RWPE1 (cell line): Measurements from ENCODE around the gene PXDN.

ENCODE experiments used
- CTCF ChIA-PET: fragments of 350-600 bp; sonication (Branson Sonifier 250); formaldehyde crosslinking; extraction: SDS; loops from one replicate; lab custom pipeline; 2021; lab: Yijun Ruan, JAX
- POLR2A ChIA-PET: fragments of 400-600 bp; formaldehyde crosslinking; extraction: SDS; loops from one replicate; lab custom pipeline; 2020; ENCODE audit warnings: antibody characterized with exemption; ENCODE audit not compliant: low non-redundant PET; lab: Yijun Ruan, JAX
- DNase-seq: peaks from one replicate; pipeline ENCODE4 v3.0.0; 2012; ENCODE audit warnings: low spot score
- H3K27ac ChIP-seq: fragments of 450-650 bp; 2 replicates; pipeline ENCODE4 v1.5.1; 2017
- TF ChIP-seq, protein P1 (sequence below): fragments of 450-650 bp; conservative IDR thresholded peaks from 2 replicates; pipeline ENCODE4 v1.5.1; 2017; ENCODE audit warnings: low read depth, mild to moderate bottlenecking

PXDN gene

DNA sequence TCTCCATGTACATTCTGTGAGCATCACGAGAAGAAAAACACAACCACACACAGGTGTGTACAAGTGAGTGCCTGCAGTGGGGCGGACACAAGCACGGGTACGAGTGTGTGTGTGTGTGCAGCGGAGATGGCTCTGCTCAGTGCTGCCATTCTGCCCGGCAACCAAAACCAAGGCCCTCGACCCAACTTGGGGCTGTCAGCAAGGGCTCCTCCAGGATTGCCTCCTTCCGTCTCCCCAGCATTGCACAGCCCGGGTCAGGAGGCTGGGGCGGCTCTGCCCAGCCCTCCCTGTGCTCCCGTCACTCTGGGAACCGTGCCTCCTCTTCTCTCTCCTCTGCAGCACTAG, 66.5 kb downstream of the PXDN start:
- ChIA-PET CTCF (no interaction called here), POLR2A (interaction anchor here (0.6 kb wide), 1 partner anchor 10 kb away, joined by 9 read pairs; no protein-coding TSS in a partner anchor)
- no peak for DNase-seq
- peak overlapping the region; percentile 82 for H3K27ac ChIP-seq
- TF ChIP-seq, protein P1, sequence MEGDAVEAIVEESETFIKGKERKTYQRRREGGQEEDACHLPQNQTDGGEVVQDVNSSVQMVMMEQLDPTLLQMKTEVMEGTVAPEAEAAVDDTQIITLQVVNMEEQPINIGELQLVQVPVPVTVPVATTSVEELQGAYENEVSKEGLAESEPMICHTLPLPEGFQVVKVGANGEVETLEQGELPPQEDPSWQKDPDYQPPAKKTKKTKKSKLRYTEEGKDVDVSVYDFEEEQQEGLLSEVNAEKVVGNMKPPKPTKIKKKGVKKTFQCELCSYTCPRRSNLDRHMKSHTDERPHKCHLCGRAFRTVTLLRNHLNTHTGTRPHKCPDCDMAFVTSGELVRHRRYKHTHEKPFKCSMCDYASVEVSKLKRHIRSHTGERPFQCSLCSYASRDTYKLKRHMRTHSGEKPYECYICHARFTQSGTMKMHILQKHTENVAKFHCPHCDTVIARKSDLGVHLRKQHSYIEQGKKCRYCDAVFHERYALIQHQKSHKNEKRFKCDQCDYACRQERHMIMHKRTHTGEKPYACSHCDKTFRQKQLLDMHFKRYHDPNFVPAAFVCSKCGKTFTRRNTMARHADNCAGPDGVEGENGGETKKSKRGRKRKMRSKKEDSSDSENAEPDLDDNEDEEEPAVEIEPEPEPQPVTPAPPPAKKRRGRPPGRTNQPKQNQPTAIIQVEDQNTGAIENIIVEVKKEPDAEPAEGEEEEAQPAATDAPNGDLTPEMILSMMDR = no peak

DNA sequence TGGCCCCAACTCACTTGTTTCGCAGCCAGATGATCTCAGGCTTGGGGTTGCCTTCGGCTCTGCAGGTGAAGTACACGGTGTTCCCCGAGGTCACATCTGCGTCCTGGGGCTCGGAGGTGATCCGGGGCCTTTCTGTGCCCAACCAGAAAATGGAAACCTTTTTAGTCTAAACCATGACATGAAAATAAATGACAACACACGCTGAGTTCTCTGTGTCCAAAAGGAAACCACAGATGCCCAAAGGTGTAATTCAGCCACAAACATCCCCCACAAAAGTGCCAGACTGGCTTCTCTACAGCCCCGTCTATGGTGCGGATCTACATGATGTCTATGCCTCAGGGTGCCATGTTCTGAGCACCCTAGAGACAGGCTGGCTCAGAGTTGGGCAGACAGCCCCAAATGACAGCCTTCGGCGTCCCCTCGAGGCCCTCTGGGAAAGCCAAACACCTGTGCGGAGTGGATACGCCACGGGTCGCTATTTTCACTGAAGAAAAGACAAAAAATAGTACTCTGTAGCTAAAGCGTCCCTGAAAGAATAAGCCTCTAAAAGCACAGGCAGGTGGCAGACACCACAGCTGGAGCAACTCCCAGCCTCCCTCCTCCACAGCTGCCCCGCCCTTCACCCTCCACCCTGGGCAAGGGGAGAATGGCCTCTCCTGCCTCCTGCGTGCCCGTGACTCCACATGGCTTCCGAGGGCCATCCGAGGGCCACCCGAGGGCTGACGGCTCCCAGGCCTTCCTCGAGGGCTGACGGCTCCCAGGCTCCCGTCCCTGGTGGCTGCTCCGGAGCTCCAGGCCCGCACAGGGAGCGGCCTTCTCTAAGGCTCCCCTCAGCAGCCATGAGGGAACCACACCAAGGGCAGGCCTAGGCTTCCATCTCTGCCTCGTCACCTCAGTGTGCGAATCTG, 67.1 kb downstream of the PXDN start:
- ChIA-PET CTCF (interaction anchor here (1.9 kb wide), 1 partner anchor 65 kb away, joined by 8 read pairs; no protein-coding TSS in a partner anchor), POLR2A (interaction anchor here (0.6 kb wide), 1 partner anchor 9 kb away, joined by 9 read pairs; no protein-coding TSS in a partner anchor)
- DNase-seq = no peak
- TF ChIP-seq, protein P1 = no peak
- H3K27ac ChIP-seq = peak overlapping the region; percentile 82

DNA sequence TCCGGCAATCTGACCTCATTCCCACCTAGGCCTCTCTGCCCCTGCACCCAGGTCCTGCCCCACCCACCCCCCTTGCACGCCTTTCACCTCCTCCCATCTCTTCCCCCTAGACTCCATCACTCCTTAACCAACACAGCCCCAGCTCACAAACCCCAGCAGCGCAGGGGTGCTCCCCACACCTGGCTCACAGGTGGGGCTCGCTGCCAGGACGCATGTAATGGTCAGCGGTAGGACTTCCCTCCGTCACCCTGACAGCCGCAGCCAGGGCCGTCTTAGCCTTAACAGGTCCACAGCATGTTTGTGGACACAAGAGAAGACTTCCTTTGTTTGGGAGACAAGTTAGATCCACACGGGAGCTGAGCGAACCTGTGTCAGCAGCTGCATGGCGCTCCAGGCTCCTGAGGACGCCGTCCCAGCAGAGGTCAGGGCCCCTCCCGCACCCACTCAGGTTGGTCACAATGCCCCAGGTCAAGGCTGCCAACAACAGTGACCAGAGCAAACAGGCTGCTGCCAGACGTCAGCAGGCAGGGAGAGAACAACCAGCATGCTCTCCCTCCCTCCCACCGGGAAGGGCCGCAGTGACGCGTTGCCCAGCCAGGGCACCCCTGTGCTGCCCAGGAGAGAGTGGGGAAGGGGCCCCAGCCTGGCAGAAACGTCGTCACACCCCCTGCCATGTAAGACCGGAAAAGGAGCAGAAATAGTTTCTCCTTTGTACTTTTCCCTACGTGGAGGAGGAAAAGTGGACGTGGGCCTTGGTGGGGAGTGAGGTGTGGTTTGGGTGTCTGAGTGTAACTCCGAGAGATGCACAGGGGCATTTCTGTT, 68.0 kb downstream of the PXDN start:
- CTCF ChIA-PET = interaction anchor here (0.6 to 1.9 kb wide), 8 partner anchors 12 to 1386 kb away, joined by 3 to 8 read pairs (median 4); no protein-coding TSS in a partner anchor
- DNase-seq = no peak
- TF ChIP-seq, protein P1 = 0 out of 2 replicates have a peak, but pooled peaks have one; percentile 9
- POLR2A ChIA-PET = no interaction called here
- H3K27ac ChIP-seq = peak overlapping the region; percentile 82

DNA sequence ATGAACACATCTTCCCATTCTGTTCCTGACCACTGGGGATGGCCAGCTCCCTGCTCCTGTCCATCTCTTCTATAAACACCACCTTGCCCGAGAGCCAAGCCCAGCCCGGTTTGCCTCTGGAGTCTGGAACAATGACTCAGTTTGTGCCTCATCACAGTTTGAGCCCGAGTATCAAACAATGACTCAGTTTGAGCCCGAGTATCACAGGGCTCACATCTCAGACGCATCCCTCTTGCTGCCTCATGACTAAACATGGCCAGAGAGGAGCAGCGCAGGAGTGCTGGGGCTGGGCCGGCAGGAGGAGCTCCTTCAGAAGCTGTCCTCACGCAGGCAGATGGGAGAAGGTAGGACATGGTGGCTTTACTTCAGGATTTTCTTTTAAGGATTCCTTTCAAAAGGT, 68.7 kb downstream of the PXDN start:
- TF ChIP-seq, protein P1 = peak; percentile 47; the same call in 1 of the 2 replicates
- ChIA-PET CTCF (interaction anchor here (0.6 to 1.9 kb wide), 10 partner anchors 10 to 1385 kb away, joined by 3 to 8 read pairs (median 4); no protein-coding TSS in a partner anchor), POLR2A (no interaction called here)
- H3K27ac ChIP-seq = peak overlapping the region; percentile 82
- peak; percentile 92 for DNase-seq

DNA sequence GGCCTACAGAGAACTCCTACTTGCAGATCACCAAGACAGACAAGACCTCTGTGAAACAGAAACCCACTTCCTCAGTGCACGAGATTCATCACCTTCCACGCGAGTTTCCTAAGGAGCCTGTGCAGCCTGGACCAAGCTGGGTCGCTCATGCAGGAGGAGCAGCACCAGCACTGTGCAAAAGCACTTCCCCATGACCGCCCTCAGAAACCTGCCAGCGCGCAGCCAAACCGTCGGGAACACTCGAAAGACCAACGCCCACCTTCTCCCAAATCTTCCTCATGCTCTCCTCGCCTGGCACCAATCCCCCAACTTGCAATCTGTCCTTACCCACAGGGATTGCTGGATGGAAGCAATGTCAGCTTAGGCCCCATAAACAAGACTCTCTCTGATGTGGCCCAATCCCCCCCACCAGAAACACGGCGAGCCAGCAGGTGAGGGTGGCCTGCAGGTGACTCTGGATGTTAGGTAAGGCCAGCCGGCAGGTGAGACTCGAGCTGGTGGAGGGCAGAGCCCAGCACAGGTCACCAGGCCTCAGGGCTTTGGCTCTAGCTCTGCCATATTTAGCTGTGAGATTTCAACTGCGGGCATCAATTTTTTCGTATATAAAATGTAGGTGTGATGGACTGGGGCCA, 69.4 kb downstream of the PXDN start:
- TF ChIP-seq, protein P1 = no peak
- ChIA-PET POLR2A (no interaction called here), CTCF (interaction anchor here (0.6 to 1.9 kb wide), 6 partner anchors 11 to 439 kb away, joined by 3 to 8 read pairs (median 3); no protein-coding TSS in a partner anchor)
- DNase-seq = no peak
- H3K27ac ChIP-seq = peak overlapping the region; percentile 82
